ENCODE results near the gene ALDH4A1.

GRCh38 chr1:18859560-18859959, 42.8 kb downstream of the ALDH4A1 start, which contains the start of gene TAS1R2:
- TF ChIP-seq POLR2A (IDR thresholded peaks at IDR 0.05) (no peak), POLR2AphosphoS5 (IDR thresholded peaks at IDR 0.05) (no peak), CTCF (IDR thresholded peaks at IDR 0.05) (no peak)

Measured in stomach (tissue), 4 donors.